Peyer's patch (tissue), 4 donors: ENCODE measurements around the gene DAPK1. TPM values are rescaled to one million over a fixed set of nuclear protein-coding genes. Genes with fewer than 3 reads are reported as not detected.

Source experiments
- DNase-seq, 3 donors: peaks; one replicate each; pipeline ENCODE4 v3.0.0-alpha.2; 2017 to 2019
- H3K27ac ChIP-seq, 4 donors: fragments of 200-600 bp; sonication (generic); one replicate each; pipeline ENCODE4 v1.5.1; 2016 to 2019
- H3K27me3 ChIP-seq, 2 donors: fragments of 200-600 bp; sonication (generic); one replicate each; pipeline ENCODE4 v1.5.1; 2019
- H3K36me3 ChIP-seq, 3 donors: fragments of 200-600 bp; sonication (generic); one replicate each; pipeline ENCODE4 v1.5.1; 2016 to 2019
- H3K4me1 ChIP-seq, 4 donors: fragments of 200-600 bp; sonication (generic); one replicate each; pipeline ENCODE4 v1.5.1; 2016 to 2019
- H3K4me3 ChIP-seq, 4 donors: fragments of 200-600 bp; sonication (generic); 1 replicate in 3 of 4; 2 replicates in 1 of 4; pipeline ENCODE4 v1.5.1; 2016 to 2019; ENCODE audit warnings: mild to moderate bottlenecking in 1 of 4
- H3K9me3 ChIP-seq, 4 donors: fragments of 200-600 bp; sonication (generic); one replicate each; pipeline ENCODE4 v1.5.1; 2016 to 2019; ENCODE audit warnings: mild to moderate bottlenecking in 1 of 4
- POLR2A ChIP-seq, 2 donors: fragments of 450-650 bp; IDR thresholded peaks; one replicate each; pipeline ENCODE4 v1.5.1; 2017; ENCODE audit warnings: antibody characterized with exemption in 2 of 2, mild to moderate bottlenecking in 2 of 2, moderate library complexity in 2 of 2
- total RNA-seq, 4 donors: library from RNA; depleted of rRNA; stranded (reverse); fragments of >200 nt; gene quantifications; one replicate each; pipeline ENCODE4 v1.1.0, GENCODE V29; 2016
- TF ChIP-seq, protein P1 (sequence below), 6 experiments: fragments of 450-650 bp in 4 of 6; fragments of 200-600 bp in 2 of 6; sonication (generic) in 1 of 6; IDR thresholded peaks; one replicate each; pipeline ENCODE4 v1.5.1; 2017 to 2019; ENCODE audit warnings: antibody characterized with exemption in 6 of 6, mild to moderate bottlenecking in 3 of 6, moderate library complexity in 1 of 6

The DAPK1 gene
- total RNA-seq, 4 donors from 2014 or later = 45.4 to 96.4 (median 77.2) TPM

DNA sequence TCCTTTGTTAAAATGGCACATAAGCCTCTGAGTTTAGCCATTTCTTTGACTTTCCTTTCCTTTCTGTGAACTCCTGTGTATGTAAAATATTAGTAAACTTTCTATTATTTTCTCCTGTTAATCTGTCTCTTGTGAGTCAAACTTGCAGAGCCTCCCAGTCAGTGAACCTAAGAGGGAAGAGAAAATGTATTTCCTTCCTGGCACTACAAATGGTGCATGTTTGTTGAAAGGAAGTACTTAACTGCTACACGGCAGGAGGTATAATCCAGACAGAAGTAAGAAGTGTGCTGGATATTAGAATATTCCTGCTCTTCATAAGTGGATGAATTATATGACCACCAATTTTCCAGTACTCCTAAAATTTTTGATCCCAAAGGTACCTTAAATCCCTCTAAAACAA is 251.2 kb downstream of the DAPK1 start:
- Histone ChIP-seq H3K9me3 (no peaks in the 10 kb centered on the region), H3K27ac (no peak overlapping the region), H3K4me3 (no peak overlapping the region), H3K27me3 (no peaks in the 10 kb centered on the region), H3K36me3 (no peaks in the 10 kb centered on the region), H3K4me1 (no peaks in the 10 kb centered on the region)
- DNase-seq = no peak
- TF ChIP-seq, protein P1, sequence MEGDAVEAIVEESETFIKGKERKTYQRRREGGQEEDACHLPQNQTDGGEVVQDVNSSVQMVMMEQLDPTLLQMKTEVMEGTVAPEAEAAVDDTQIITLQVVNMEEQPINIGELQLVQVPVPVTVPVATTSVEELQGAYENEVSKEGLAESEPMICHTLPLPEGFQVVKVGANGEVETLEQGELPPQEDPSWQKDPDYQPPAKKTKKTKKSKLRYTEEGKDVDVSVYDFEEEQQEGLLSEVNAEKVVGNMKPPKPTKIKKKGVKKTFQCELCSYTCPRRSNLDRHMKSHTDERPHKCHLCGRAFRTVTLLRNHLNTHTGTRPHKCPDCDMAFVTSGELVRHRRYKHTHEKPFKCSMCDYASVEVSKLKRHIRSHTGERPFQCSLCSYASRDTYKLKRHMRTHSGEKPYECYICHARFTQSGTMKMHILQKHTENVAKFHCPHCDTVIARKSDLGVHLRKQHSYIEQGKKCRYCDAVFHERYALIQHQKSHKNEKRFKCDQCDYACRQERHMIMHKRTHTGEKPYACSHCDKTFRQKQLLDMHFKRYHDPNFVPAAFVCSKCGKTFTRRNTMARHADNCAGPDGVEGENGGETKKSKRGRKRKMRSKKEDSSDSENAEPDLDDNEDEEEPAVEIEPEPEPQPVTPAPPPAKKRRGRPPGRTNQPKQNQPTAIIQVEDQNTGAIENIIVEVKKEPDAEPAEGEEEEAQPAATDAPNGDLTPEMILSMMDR (IDR thresholded peaks at IDR 0.05) = no peak
- no peak for TF ChIP-seq POLR2A (IDR thresholded peaks at IDR 0.05)

GRCh38 chr9:87749335-87750035 is 251.8 kb downstream of the DAPK1 start:
- Histone ChIP-seq H3K9me3 (no peaks in the 10 kb centered on the region), H3K4me1 (no peaks in the 10 kb centered on the region), H3K36me3 (no peaks in the 10 kb centered on the region), H3K4me3 (no peak overlapping the region), H3K27ac (no peak overlapping the region), H3K27me3 (no peaks in the 10 kb centered on the region)
- no peak for DNase-seq
- no peak for TF ChIP-seq POLR2A (IDR thresholded peaks at IDR 0.05)
- TF ChIP-seq, protein P1 (IDR thresholded peaks at IDR 0.05) = no peak

DNA sequence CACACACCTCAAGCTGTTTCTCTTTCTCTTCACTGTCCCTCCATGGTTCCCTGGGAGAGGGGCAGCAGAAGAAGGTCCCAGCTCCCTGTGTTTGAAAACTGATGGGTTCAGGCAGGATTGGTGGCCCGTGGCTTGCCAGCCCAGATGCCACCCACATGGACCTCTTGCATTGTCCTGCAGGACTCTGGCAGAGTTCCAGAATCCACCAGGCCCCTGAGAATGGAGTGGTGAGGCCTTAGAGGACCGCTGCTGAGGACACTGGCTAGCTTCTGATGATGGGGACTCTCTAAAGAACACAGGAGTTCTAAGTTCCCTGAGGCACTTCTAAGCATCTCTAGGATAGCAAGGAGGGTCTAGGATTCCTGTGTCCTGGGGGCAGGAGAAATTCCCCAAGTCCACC is 253.1 kb downstream of the DAPK1 start:
- Histone ChIP-seq H3K4me3 (no peak overlapping the region), H3K27ac (no peak overlapping the region)

DNA sequence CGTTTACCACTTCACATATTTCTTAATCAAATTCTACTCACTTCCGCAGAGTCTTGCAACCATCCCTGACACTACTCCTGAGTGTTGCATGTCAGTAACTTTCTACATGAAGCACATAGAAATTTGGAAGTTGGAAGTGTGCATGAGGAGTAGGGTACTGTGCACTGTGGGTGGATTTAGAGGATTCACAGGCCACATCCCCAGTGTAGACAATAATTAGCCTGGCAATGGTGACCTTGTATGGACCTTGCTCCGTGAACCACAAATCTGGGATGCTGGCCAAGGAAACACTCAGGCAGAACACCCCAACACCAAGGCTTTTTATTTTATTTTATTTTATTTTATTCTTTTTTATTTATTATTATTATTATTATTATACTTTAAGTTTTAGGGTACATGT is 253.8 kb downstream of the DAPK1 start:
- H3K27ac ChIP-seq = no peak overlapping the region
- DNase-seq = no peak
- no peaks in the 10 kb centered on the region for H3K9me3 ChIP-seq
- no peaks in the 10 kb centered on the region for H3K36me3 ChIP-seq
- H3K27me3 ChIP-seq = no peaks in the 10 kb centered on the region
- TF ChIP-seq, protein P1 (IDR thresholded peaks at IDR 0.05) = no peak
- no peak for TF ChIP-seq POLR2A (IDR thresholded peaks at IDR 0.05)
- H3K4me3 ChIP-seq = no peak overlapping the region
- no peaks in the 10 kb centered on the region for H3K4me1 ChIP-seq

More for the DNA sequence above, 253.1 kb downstream of the DAPK1 start:
- no peak for TF ChIP-seq POLR2A (IDR thresholded peaks at IDR 0.05)
- TF ChIP-seq, protein P1 (IDR thresholded peaks at IDR 0.05) = no peak
- no peak for DNase-seq
- no peaks in the 10 kb centered on the region for H3K4me1 ChIP-seq
- no peaks in the 10 kb centered on the region for H3K9me3 ChIP-seq
- H3K36me3 ChIP-seq = no peaks in the 10 kb centered on the region
- no peaks in the 10 kb centered on the region for H3K27me3 ChIP-seq

DNA sequence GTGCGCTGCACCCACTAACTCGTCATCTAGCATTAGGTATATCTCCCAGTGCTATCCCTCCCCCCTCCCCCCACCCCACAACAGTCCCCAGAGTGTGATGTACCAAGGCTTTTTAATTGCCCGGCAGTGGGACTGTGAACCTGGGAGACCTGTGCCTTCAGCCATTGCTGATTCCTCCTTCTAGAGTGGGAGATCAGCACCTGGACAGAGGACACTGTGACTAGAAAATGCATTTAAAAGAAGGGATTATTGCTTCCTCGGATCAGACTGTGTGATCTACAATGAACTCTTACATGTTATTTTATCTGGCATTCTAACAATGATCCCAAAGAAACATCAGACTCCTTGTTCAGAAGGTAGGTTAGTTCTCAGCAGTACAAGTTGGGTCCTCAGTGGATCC is 254.2 kb downstream of the DAPK1 start:
- Histone ChIP-seq H3K9me3 (no peaks in the 10 kb centered on the region), H3K27me3 (no peaks in the 10 kb centered on the region), H3K36me3 (no peaks in the 10 kb centered on the region), H3K4me1 (no peaks in the 10 kb centered on the region), H3K4me3 (no peak overlapping the region), H3K27ac (no peak overlapping the region)
- TF ChIP-seq, protein P1 (IDR thresholded peaks at IDR 0.05) = no peak
- no peak for DNase-seq

DNA sequence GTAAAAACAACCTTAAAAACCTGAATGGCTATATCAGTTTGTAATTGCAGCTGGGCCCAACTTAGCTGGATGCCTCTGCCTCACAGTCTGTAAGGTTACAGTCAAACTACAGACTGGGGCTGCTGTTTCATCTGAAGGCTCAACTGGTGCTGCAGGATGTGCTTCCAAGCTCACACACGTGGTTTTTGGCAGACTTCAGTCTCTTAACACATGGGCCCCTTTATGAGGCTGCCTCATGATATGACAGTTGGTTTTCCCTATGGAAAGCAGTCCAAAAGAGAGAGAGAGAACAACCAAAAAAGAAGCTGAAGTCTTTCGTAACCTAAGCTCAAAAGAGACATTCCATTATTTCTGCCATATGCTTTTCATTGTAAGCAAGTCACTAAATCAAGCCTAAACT is 255.6 kb downstream of the DAPK1 start:
- no peaks in the 10 kb centered on the region for H3K27me3 ChIP-seq

More for the DNA sequence above, 255.6 kb downstream of the DAPK1 start:
- Histone ChIP-seq H3K36me3 (no peaks in the 10 kb centered on the region), H3K4me1 (no peaks in the 10 kb centered on the region), H3K27ac (no peak overlapping the region), H3K4me3 (no peak overlapping the region), H3K9me3 (no peaks in the 10 kb centered on the region)
- no peak for TF ChIP-seq POLR2A (IDR thresholded peaks at IDR 0.05)
- TF ChIP-seq, protein P1 (IDR thresholded peaks at IDR 0.05) = no peak
- no peak for DNase-seq
